WERI-Rb-1 (cell line): ENCODE data around the gene LPCAT4.
A peak's percentile ranks its signal among the peaks of the same experiment; 100 is the strongest.
"Not testable (repeated sequence)": the region's sequence is repeated elsewhere in the genome, so short reads cannot be mapped to it uniquely, and the experiment has no call there.

Experiments used
- DNase-seq: peaks from one replicate; pipeline ENCODE4 v3.0.0-alpha.2; 2020
- H3K27ac ChIP-seq: fragments of 250-450 bp; sonication (Bioruptor Pico); 2 replicates; pipeline ENCODE4 v1.5.1; 2020; ENCODE audit warnings: mild to moderate bottlenecking, moderate library complexity
- H3K27me3 ChIP-seq: fragments of 250-450 bp; sonication (Bioruptor Pico); 2 replicates; pipeline ENCODE4 v1.5.1; 2021; ENCODE audit warnings: mild to moderate bottlenecking, low read depth, moderate library complexity; ENCODE audit not compliant: insufficient read depth, severe bottlenecking
- H3K36me3 ChIP-seq: fragments of 250-450 bp; sonication (Bioruptor Pico); 2 replicates; pipeline ENCODE4 v1.5.1; 2020; ENCODE audit warnings: mild to moderate bottlenecking, moderate library complexity
- H3K4me3 ChIP-seq: 2 replicates; pipeline ENCODE4 v1.5.1; 2011; ENCODE audit warnings: low read depth, mild to moderate bottlenecking, control low read depth, low read length
- H3K9me3 ChIP-seq: fragments of 250-450 bp; sonication (Bioruptor Pico); 2 replicates; pipeline ENCODE4 v1.5.1; 2021; ENCODE audit warnings: mild to moderate bottlenecking, moderate library complexity; ENCODE audit not compliant: severe bottlenecking
- CTCF ChIP-seq: IDR thresholded peaks from 2 replicates; pipeline ENCODE4 v1.5.1; 2011; ENCODE audit warnings: low read depth, mild to moderate bottlenecking, control low read depth, inconsistent platforms, low read length

The LPCAT4 gene, protein sequence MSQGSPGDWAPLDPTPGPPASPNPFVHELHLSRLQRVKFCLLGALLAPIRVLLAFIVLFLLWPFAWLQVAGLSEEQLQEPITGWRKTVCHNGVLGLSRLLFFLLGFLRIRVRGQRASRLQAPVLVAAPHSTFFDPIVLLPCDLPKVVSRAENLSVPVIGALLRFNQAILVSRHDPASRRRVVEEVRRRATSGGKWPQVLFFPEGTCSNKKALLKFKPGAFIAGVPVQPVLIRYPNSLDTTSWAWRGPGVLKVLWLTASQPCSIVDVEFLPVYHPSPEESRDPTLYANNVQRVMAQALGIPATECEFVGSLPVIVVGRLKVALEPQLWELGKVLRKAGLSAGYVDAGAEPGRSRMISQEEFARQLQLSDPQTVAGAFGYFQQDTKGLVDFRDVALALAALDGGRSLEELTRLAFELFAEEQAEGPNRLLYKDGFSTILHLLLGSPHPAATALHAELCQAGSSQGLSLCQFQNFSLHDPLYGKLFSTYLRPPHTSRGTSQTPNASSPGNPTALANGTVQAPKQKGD

GRCh38 chr15:34367101-34368081 lies at the start of gene LPCAT4:
LPCAT4 (minus strand) TSS chr15:34367196; CDS start chr15:34367100, 96 bp downstream.
- peak within 1 kb of the TSS; percentile 95 for H3K27ac ChIP-seq

GRCh38 chr15:34409511-34409910 lies 42.5 kb upstream of the LPCAT4 start:
- not testable (repeated sequence) for H3K36me3 ChIP-seq, H3K4me3 ChIP-seq, H3K9me3 ChIP-seq, H3K27ac ChIP-seq, DNase-seq, H3K27me3 ChIP-seq

More at GRCh38 chr15:34367101-34368081, at the start of gene LPCAT4:
- peak; percentile 91 for DNase-seq
- no peaks in the 10 kb centered on the region for H3K9me3 ChIP-seq
- H3K36me3 ChIP-seq = no peaks in the 10 kb centered on the region
- no peaks in the 10 kb centered on the region for H3K27me3 ChIP-seq
- peak within 1 kb of the TSS; percentile 92 for H3K4me3 ChIP-seq
- TF ChIP-seq CTCF = peak; percentile 97

DNA sequence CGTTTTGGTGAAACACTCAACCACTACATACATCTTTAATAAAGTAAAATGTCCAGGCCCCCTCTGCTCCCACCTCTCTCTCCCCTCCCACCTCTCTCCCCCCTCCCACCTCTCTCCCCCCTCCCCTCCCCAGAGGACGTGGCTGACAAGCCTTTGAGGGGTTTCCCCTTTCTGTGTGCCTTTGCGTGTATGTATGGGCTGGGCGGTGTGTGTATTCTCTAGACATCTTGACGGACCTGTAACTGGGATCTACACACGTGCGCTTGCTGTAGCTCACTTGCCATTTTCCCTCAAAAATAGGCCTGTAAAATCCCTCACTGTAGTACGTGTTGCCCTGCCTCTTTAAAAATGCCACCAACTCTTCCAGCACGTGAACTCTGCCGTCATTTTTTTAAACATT lies 42.0 kb upstream of the LPCAT4 start:
- H3K27ac ChIP-seq, H3K9me3 ChIP-seq, H3K4me3 ChIP-seq, DNase-seq, H3K36me3 ChIP-seq, H3K27me3 ChIP-seq: not testable (repeated sequence)

GRCh38 chr15:34403899-34404298 lies 36.9 kb upstream of the LPCAT4 start:
- not testable (repeated sequence) for H3K9me3 ChIP-seq, H3K36me3 ChIP-seq, DNase-seq, H3K4me3 ChIP-seq, H3K27ac ChIP-seq, H3K27me3 ChIP-seq

GRCh38 chr15:34403160-34403598 lies 36.2 kb upstream of the LPCAT4 start:
- H3K27ac ChIP-seq, H3K27me3 ChIP-seq, DNase-seq, H3K4me3 ChIP-seq, H3K9me3 ChIP-seq, H3K36me3 ChIP-seq: not testable (repeated sequence)

DNA sequence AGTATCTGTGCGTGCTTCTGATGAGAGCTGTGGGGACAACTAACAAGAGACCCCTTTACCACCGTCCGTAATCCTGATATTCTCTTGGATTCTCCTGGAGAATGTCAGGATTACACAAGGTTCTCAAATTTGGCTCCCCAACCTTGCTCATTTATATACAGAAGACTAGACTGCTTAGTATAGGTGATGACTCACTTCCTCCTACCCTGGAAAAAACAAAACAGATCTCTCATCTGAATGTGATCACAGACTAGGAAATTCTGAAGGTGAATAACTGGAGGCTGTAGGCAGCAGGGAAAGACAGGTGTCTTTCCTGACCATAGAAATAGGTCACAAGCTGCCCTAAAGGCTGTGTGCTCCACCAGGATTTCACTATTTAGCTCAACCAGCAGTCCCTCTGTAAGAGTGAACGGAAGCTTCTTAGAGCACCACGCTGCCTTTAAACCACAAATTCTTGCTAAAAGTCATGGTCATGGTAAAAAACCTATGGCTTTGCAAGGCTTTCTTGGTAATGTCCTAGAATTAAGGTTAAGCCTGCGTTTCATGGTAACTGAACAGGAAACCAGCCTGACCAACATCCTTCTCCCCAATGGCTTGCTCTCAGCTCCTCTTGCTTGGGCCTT lies 30.8 kb upstream of the LPCAT4 start:
- not testable (repeated sequence) for H3K27me3 ChIP-seq, H3K27ac ChIP-seq, H3K4me3 ChIP-seq, H3K36me3 ChIP-seq, H3K9me3 ChIP-seq, DNase-seq

DNA sequence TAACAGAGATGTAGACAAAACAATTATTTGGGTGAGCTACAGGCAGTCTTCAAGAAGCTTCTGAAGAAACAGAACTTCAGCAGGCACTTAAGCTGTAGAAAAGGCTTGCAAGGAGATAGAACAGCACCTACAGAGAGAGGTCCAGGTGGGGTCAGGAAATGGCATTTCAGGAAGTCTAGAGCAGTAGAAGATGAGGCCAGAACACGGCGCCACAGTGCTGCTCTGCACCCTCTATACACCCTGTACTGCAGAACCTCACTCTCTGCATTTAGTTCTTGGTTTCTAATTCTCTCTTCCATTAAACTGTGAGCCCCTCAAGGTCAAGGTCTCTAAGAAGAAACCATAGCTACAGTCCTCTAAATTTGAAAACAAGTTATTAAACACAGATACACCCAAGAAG lies 26.0 kb upstream of the LPCAT4 start:
- not testable (repeated sequence) for H3K27me3 ChIP-seq, H3K36me3 ChIP-seq, DNase-seq, H3K4me3 ChIP-seq, H3K27ac ChIP-seq, H3K9me3 ChIP-seq

- not testable (repeated sequence) for H3K9me3 ChIP-seq, H3K27me3 ChIP-seq, H3K4me3 ChIP-seq, DNase-seq, H3K36me3 ChIP-seq, H3K27ac ChIP-seq
These were observed 22.6 kb upstream of the LPCAT4 start for GRCh38 chr15:34389594-34390086.

GRCh38 chr15:34381829-34382521 lies 15.0 kb upstream of the LPCAT4 start:
- H3K36me3 ChIP-seq, H3K4me3 ChIP-seq, H3K27me3 ChIP-seq, DNase-seq, H3K27ac ChIP-seq, H3K9me3 ChIP-seq: not testable (repeated sequence)

- H3K27ac ChIP-seq, H3K36me3 ChIP-seq, DNase-seq, H3K9me3 ChIP-seq, H3K27me3 ChIP-seq, H3K4me3 ChIP-seq: not testable (repeated sequence)
These were observed 13.5 kb upstream of the LPCAT4 start for GRCh38 chr15:34380491-34380890.
